Activated CD4-positive, alpha-beta memory T cell treated with anti-CD3 and anti-CD28 coated beads, Interleukin-2, amount 10 ng/mL, durations not matched to agents 7 days and 5 days (primary cell): ENCODE measurements around the gene C4orf54. TPM values are rescaled to one million over a fixed set of nuclear protein-coding genes. Genes with fewer than 3 reads are reported as not detected.

Experiments
- CTCF ChIA-PET: fragments of 350-600 bp; sonication (Branson Sonifier 250); formaldehyde crosslinking; loops from one replicate; lab custom pipeline; 2021; ENCODE audit warnings: antibody characterized with exemption, inconsistent platforms; lab: Charles Lee
- POLR2A ChIA-PET: fragments of 350-600 bp; sonication (Branson Sonifier 250); formaldehyde crosslinking; loops from one replicate; lab custom pipeline; 2021; ENCODE audit warnings: antibody characterized with exemption; lab: Charles Lee
- DNase-seq: peaks from one replicate; pipeline ENCODE4 v3.0.0-alpha.2; 2020
- H3K27ac Mint-ChIP-seq: one replicate; pipeline ENCODE4 v1.8.0; 2021; ENCODE audit warnings: mild to moderate bottlenecking, mixed read lengths
- H3K27me3 Mint-ChIP-seq: one replicate; pipeline ENCODE4 v1.8.0; 2021; ENCODE audit warnings: mixed read lengths
- H3K36me3 Mint-ChIP-seq: one replicate; pipeline ENCODE4 v1.8.0; 2021; ENCODE audit warnings: low read depth, mixed read lengths
- H3K4me1 Mint-ChIP-seq: one replicate; pipeline ENCODE4 v1.8.0; 2021; ENCODE audit warnings: mixed read lengths
- H3K4me3 Mint-ChIP-seq: one replicate; pipeline ENCODE4 v1.8.0; 2021; ENCODE audit warnings: mild to moderate bottlenecking, mixed read lengths
- H3K9me3 Mint-ChIP-seq: one replicate; pipeline ENCODE4 v1.8.0; 2021; ENCODE audit warnings: mixed read lengths
- total RNA-seq, 2 experiments: library from RNA; stranded (reverse); gene quantifications; one replicate each; pipeline ENCODE4 v1.2.3, GENCODE V29; 2021

Gene C4orf54
- total RNA-seq, 2 experiments from 2014 or later: not detected

DNA sequence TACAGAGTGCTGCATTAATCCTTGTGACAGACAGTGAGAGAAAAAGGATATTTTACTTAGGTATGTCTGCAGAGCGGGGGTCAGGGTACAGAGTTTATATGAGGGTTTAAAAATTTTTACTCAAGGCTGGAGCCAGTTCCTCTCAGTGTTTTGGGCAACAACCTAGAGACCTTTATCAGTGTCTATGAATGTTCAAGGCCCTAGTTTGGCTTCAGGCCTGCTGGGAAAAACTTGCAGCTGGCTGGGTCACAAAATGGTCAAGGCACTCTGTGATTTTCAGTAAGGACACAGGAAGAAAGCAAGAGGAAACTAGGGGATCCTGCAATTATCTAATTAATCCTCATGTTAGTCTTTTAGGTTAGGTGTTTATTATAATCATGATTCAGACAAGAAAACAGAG, 10.8 kb upstream of the C4orf54 start:
- ChIA-PET POLR2A (no interaction called here), CTCF (no interaction called here)
- peaks cover 14% of the 10 kb centered on the region for H3K9me3 Mint-ChIP-seq
- H3K36me3 Mint-ChIP-seq: no peaks in the 10 kb centered on the region
- peaks cover 1% of the 10 kb centered on the region for H3K27me3 Mint-ChIP-seq
- no peaks in the 10 kb centered on the region for H3K4me1 Mint-ChIP-seq
- no peak overlapping the region for H3K27ac Mint-ChIP-seq
- no peak for DNase-seq
- no peak overlapping the region for H3K4me3 Mint-ChIP-seq

DNA sequence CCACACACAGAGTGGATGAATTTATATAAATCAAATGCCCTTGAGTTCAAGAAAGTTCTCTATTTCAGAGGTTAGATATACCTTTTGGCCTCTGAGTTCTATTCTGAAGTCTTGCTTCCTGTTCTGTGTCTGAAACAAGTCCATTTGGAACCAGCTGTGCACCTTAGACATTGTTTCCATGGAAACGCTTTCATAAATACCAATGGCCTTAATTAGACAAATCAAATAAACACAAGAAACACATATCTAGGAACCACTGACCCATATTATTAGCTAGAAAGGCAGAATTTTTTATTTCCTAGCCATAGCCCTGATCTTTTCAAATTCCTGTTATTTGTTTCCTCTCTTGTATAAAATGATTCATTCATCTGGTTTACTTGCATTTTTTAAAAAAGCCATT, 8.4 kb upstream of the C4orf54 start:
- H3K4me1 Mint-ChIP-seq: no peaks in the 10 kb centered on the region
- ChIA-PET POLR2A (no interaction called here), CTCF (no interaction called here)
- H3K27ac Mint-ChIP-seq: no peak overlapping the region
- H3K36me3 Mint-ChIP-seq: no peaks in the 10 kb centered on the region
- H3K9me3 Mint-ChIP-seq: no peaks in the 10 kb centered on the region
- H3K27me3 Mint-ChIP-seq: peaks cover 12% of the 10 kb centered on the region
- no peak overlapping the region for H3K4me3 Mint-ChIP-seq
- DNase-seq: no peak

DNA sequence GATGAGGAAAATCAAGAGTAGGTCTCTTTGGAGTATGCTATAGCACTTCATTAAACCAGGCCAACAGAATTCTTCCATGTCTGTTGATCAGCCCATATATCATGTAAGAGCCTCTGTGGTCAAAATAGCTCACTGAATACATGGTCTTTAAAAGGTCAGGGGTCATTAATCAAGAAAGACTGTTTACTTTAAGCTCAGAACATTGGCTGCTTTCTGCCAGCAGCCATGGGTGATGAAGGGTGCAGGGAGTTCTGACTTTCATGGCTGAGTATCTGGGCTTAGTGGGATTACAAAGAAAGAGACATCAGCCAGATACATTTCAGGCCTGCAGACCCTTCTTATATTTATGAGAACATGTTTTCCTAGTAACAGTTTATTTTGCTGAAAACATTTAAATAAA, 7.1 kb upstream of the C4orf54 start:
- POLR2A ChIA-PET: no interaction called here

DNA sequence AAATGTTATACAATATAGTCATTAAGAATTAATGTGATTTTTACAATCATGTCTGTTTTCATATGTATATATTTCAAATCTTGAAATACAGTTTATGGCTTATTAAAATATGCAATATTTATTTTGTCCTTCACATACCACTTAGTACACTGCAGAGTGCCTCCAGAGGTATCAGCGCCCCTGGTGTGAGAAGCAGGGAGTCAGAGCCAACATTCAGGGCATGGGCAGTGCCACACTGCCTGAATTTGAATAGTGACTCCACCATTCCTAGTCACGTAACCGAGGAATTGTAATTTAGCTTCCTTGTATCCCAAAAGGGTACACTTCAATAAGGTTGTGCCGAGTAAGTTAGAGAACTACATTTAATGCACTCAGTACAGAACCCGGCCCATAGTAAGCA, 4.3 kb upstream of the C4orf54 start:
- H3K4me1 Mint-ChIP-seq: no peaks in the 10 kb centered on the region
- peaks cover 18% of the 10 kb centered on the region for H3K27me3 Mint-ChIP-seq
- H3K4me3 Mint-ChIP-seq: no peak overlapping the region
- no peaks in the 10 kb centered on the region for H3K9me3 Mint-ChIP-seq
- POLR2A ChIA-PET: no interaction called here
- H3K27ac Mint-ChIP-seq: no peak overlapping the region
- no peaks in the 10 kb centered on the region for H3K36me3 Mint-ChIP-seq
- CTCF ChIA-PET: no interaction called here
- DNase-seq: no peak

More for the DNA sequence above, 7.1 kb upstream of the C4orf54 start:
- H3K27me3 Mint-ChIP-seq: peaks cover 12% of the 10 kb centered on the region
- no peak overlapping the region for H3K4me3 Mint-ChIP-seq
- CTCF ChIA-PET: interaction anchor here (1.5 kb wide), 1 partner anchor 16 kb away, joined by 3 read pairs; no protein-coding TSS in a partner anchor
- no peaks in the 10 kb centered on the region for H3K9me3 Mint-ChIP-seq
- no peak for DNase-seq
- H3K4me1 Mint-ChIP-seq: no peaks in the 10 kb centered on the region
- no peaks in the 10 kb centered on the region for H3K36me3 Mint-ChIP-seq
- no peak overlapping the region for H3K27ac Mint-ChIP-seq

DNA sequence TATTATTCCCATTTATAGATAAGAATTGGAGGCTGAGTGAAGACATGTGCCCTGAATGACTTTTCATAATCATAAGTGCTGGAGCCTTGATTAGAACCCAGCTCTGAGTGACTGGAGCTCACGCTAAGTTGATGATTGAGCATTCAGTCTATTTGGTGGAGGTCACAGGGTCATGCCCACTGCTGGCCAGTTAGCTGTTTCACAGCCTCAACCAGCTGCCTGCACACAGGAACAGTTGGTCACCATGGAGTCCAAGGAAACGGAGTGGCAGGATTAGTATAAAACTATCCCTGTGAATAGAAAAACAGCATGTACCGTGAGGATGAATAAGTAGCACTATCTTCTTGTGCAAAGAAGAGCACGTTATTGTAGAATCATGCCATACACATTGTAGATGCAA, 1.0 kb upstream of the C4orf54 start:
- H3K27ac Mint-ChIP-seq: no peak overlapping the region
- no peaks in the 10 kb centered on the region for H3K4me1 Mint-ChIP-seq
- CTCF ChIA-PET: no interaction called here
- H3K27me3 Mint-ChIP-seq: peaks cover 18% of the 10 kb centered on the region
- POLR2A ChIA-PET: no interaction called here
- H3K9me3 Mint-ChIP-seq: no peaks in the 10 kb centered on the region
- H3K36me3 Mint-ChIP-seq: no peaks in the 10 kb centered on the region
- no peak for DNase-seq
- H3K4me3 Mint-ChIP-seq: no peak overlapping the region

DNA sequence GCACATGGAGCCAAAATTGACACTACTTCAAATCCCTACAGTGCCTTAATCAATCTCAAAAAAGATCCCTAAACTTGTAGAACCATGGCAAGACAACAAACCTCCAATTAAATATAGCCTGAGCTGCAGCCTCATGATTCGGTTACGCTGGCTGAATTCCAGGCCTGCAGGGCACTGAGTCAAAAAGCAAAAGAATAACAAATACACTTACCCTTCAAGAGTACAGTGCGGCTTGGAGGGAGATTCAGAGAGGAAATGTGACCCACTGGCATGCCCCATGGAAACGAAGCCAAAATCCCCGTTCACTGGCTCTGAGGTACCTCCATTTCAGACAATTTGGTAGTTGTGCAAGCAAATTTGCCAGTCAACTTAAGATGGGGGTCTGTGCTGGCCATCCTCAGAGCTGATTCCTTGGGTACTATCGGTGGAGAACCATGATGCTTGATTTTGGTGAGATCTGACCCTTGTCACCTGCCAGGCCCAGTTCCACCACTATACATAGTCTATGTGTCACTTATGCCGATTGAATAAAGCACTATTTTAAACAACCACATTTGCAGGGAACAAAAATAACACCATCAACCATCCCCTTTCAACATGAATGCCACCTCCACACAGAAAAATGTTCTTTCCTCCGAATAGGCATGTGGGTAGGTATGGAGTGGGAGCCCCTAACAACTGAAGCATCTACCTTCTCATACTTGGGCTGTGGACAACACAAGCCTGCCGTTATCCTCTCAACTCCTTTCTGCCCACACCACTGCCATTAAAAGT, 2.1 kb downstream of the C4orf54 start:
- no peaks in the 10 kb centered on the region for H3K4me1 Mint-ChIP-seq
- peaks cover 6% of the 10 kb centered on the region for H3K27me3 Mint-ChIP-seq
- H3K27ac Mint-ChIP-seq: no peak overlapping the region
- CTCF ChIA-PET: no interaction called here
- POLR2A ChIA-PET: no interaction called here
- H3K4me3 Mint-ChIP-seq: no peak overlapping the region
- no peaks in the 10 kb centered on the region for H3K9me3 Mint-ChIP-seq
- H3K36me3 Mint-ChIP-seq: no peaks in the 10 kb centered on the region
- DNase-seq: no peak

DNA sequence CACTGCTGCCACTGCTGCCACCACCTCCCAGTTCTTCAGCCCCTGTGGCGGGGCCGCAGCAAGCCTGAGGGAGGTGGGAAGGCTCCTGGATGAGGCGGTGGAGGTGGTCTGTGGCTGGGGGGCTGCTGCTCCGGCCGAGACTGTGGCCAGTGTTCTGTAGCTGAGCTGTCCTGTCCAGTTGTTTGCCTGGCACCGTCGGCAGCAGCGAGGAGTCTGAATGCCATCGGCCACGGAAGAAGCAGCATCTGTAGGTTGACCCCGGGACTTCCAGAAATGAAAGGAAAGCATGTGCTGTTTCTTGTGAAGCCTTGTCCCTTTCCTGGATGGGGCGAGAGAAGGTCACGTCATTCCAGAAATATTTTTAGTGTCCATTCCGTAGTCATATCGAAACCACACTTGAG, 3.3 kb downstream of the C4orf54 start:
- ChIA-PET CTCF (no interaction called here), POLR2A (no interaction called here)
- H3K9me3 Mint-ChIP-seq: no peaks in the 10 kb centered on the region
- DNase-seq: no peak
- no peak overlapping the region for H3K27ac Mint-ChIP-seq
- no peaks in the 10 kb centered on the region for H3K4me1 Mint-ChIP-seq
- H3K27me3 Mint-ChIP-seq: peaks cover 6% of the 10 kb centered on the region
- H3K36me3 Mint-ChIP-seq: no peaks in the 10 kb centered on the region
- H3K4me3 Mint-ChIP-seq: no peak overlapping the region

DNA sequence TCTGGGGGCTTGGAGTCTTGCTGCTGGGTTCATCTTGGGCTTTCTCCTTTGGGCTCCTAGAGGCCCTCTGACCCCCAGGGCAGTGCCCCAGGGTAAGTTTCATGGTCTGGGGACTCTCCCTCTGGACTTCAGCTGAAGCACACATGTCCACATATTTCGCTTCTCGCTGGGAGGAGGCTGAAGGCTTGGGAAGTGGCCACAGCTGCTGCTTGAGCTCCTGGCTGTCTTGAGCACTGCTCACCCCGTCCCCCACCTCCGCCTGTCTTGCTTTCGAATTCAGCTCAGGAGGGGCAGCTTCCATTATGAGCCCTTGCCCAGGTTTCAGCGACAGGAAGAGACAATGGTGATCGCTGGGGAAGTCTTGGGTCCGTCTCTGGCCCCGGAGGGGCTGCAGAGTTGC, 3.7 kb downstream of the C4orf54 start:
- H3K36me3 Mint-ChIP-seq: no peaks in the 10 kb centered on the region
- H3K4me3 Mint-ChIP-seq: no peak overlapping the region
- H3K9me3 Mint-ChIP-seq: no peaks in the 10 kb centered on the region
- CTCF ChIA-PET: no interaction called here
- POLR2A ChIA-PET: no interaction called here
- peaks cover 4% of the 10 kb centered on the region for H3K27me3 Mint-ChIP-seq
- H3K27ac Mint-ChIP-seq: no peak overlapping the region
- no peaks in the 10 kb centered on the region for H3K4me1 Mint-ChIP-seq
- no peak for DNase-seq

DNA sequence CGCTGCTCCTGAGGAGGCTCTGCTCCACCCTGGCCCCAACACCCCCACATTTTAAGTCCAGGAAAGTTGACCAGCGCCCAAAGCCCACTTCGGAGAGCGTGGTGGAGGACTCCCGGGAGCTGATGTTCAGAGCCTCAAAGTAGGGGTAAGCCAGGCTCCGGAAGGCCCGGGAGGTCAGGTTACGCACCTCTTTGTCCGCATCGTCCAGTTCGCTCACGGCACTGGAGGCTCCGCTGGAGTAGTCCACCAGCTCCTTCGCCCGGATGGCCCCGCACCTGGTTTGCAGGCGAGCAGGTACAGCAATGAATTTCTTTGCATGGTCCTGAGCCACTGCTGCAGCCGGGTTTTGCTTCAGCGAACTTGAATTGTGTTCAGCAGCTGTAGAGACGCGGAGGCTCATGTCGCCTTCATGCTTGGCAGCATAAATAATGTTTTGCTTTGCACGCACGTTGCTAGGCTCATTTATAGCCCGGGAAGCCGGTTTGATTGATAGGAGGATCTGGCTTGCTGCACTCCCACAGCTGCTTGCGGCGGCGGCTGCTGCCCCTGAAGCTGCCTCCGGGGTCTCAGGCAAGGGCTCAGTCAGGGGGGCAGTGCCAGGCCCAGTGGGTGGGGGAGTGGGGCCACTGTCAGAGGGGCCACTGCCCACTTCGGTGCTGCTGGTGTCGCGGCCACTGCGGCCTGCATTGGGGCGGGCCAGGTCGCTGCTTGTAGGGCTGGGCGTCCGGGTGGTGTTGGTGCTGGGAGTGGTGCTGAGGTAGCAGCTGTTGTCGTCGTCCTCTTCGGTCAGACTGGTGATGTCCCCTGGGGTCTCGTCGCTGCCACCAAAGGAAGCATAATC, 4.8 kb downstream of the C4orf54 start:
- Mint-ChIP-seq H3K27me3 (peaks cover 4% of the 10 kb centered on the region), H3K27ac (no peak overlapping the region), H3K36me3 (no peaks in the 10 kb centered on the region), H3K9me3 (no peaks in the 10 kb centered on the region), H3K4me3 (no peak overlapping the region), H3K4me1 (no peaks in the 10 kb centered on the region)
- CTCF ChIA-PET: no interaction called here
- POLR2A ChIA-PET: no interaction called here
- DNase-seq: no peak

DNA sequence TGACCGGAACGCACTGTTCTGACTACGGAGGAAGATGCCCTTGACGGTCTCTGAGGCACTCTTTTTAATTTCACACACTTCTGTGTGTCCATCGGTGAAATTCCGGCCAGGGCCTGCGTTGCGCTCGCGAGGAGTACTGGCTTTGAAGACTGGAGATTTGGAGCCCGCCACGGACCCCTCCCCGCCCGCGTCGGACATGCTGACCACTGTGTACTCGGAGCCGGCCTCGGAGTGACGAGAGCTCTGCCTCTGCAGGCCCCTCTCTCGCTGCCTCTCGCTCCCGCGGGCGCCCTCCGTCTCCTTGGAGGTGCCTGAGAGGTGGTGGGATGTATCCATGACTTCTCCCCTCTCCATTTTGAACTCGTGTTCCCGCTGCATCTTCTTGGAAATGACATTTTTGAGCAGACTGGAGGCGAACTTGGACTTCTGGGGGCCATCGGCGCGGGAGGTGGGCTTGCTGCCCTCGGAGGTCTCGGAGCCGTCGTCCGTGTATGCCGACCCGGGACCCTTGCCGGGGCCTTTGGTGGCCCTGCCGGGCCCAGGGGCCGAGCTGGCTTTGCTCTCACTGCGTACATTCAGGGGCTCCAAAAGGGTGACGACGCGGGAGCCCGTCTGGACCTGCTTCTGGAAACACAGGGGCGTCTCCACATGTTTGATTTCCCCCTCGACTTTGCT, 5.7 kb downstream of the C4orf54 start:
- DNase-seq: no peak
- no peaks in the 10 kb centered on the region for H3K9me3 Mint-ChIP-seq
- H3K4me1 Mint-ChIP-seq: no peaks in the 10 kb centered on the region
- POLR2A ChIA-PET: no interaction called here
- peaks cover 2% of the 10 kb centered on the region for H3K27me3 Mint-ChIP-seq
- H3K27ac Mint-ChIP-seq: no peak overlapping the region
- no peaks in the 10 kb centered on the region for H3K36me3 Mint-ChIP-seq
- H3K4me3 Mint-ChIP-seq: no peak overlapping the region
- CTCF ChIA-PET: no interaction called here

DNA sequence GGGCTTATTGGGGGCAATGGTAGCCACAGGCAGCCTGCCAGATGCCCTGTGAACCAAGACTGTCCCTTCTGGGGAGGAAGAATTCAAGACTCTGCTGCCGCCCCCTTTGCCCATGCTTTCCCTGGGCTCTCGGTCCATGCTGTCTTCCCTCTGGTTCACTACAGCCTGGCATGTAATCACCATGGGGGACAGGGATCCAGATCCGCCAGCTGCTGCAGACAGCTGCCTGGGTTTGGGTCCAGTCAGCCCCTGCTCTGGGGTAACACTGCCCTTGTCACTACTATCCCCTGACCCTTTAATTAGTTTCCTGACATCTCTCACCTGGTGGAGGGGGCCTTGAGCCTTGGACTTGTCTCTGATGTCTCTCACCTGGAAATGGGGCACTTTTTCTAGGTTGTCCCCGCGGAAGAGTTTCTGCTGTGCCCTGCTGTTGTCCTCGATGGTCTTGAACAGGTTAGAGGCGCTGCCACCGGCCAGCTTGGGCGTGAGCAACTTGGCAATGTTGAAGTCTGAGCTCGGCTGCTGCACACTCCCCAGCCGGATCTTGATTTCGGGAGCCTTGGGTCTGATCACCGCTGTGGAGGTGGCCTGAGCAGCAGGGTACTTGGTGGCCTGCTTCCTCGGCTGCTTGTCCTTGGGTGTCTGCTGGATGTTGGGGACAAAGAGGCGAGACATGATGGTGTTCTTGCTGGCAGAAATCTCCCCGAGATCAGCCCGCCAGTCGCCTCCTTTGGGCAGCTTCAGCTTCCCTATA, 6.4 kb downstream of the C4orf54 start:
- CTCF ChIA-PET: no interaction called here
- no peak overlapping the region for H3K4me3 Mint-ChIP-seq
- H3K9me3 Mint-ChIP-seq: no peaks in the 10 kb centered on the region
- H3K27ac Mint-ChIP-seq: no peak overlapping the region
- no peaks in the 10 kb centered on the region for H3K4me1 Mint-ChIP-seq
- DNase-seq: no peak
- H3K36me3 Mint-ChIP-seq: no peaks in the 10 kb centered on the region
- H3K27me3 Mint-ChIP-seq: peaks cover 2% of the 10 kb centered on the region
- POLR2A ChIA-PET: no interaction called here

DNA sequence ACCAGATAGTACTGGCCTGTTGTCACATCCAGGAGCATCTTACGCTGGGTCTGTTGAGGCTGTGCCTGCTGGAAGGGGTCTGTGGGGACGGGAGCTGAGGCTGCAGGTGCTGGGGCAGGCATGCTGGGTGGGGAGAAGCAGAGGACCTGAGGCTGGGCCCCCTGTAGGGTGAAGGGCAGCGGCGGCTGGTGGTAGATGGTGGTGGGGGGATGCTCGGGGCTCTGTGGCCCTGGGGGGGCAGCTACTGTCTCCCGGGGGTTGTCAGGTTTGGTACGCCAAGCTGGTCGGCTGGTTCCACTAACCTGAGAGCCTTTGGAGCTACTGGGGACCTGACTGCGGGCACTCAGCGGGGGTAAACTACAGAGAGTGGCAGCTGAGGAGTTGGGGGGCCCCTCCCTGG, 7.8 kb downstream of the C4orf54 start:
- Mint-ChIP-seq H3K27me3 (peaks cover 2% of the 10 kb centered on the region), H3K4me1 (no peaks in the 10 kb centered on the region), H3K4me3 (no peak overlapping the region), H3K27ac (no peak overlapping the region), H3K36me3 (no peaks in the 10 kb centered on the region), H3K9me3 (no peaks in the 10 kb centered on the region)
- DNase-seq: no peak
- CTCF ChIA-PET: no interaction called here
- POLR2A ChIA-PET: no interaction called here

DNA sequence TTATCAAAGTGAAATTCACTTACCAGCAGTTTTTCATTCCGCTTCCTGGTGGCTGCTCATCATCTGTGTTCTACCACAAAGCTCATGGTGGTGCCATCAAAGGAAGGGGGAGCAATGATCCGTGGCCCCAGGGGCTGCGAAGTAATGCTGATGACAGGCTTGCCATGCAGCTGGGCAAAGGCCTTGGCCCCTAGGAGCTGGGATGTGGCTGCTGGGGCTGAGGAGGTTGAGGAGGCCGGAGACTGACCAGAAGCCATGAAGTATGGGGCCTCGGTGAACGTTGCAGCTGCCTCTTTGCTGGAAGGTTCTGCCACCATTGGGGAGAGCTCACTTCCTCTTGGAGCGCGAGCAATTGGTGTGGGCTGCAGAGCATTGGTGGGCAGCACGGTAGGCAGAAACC, 8.4 kb downstream of the C4orf54 start:
- H3K4me3 Mint-ChIP-seq: no peak overlapping the region

More for the DNA sequence above, 8.4 kb downstream of the C4orf54 start:
- H3K4me1 Mint-ChIP-seq: no peaks in the 10 kb centered on the region
- ChIA-PET POLR2A (no interaction called here), CTCF (no interaction called here)
- peaks cover 2% of the 10 kb centered on the region for H3K27me3 Mint-ChIP-seq
- DNase-seq: no peak
- no peaks in the 10 kb centered on the region for H3K9me3 Mint-ChIP-seq
- H3K36me3 Mint-ChIP-seq: no peaks in the 10 kb centered on the region
- no peak overlapping the region for H3K27ac Mint-ChIP-seq
